C4-2B (cell line): ENCODE data around the gene VCPKMT.

ENCODE experiments used
- CTCF ChIP-seq: fragments of 450-650 bp; conservative IDR thresholded peaks from 2 replicates; pipeline ENCODE4 v1.5.1; 2017; ENCODE audit warnings: mild to moderate bottlenecking
- ZFX ChIP-seq: fragments of 450-650 bp; IDR thresholded peaks from 2 replicates; pipeline ENCODE4 v1.6.1; 2017

GRCh38 chr14:50068496-50068895 is 47.9 kb downstream of the VCPKMT start:
- TF ChIP-seq CTCF, result no peak
- TF ChIP-seq ZFX, result no peak
